HG03342 (cell line): Measurements from ENCODE around the gene MANBA.
"Not testable (repeated sequence)": the region's sequence is repeated elsewhere in the genome, so short reads cannot be mapped to it uniquely, and the experiment has no call there.

ENCODE experiments used
- ATAC-seq: cut with Tn5 transposase; IDR thresholded peaks from one replicate; pipeline ENCODE4 v1.9.1; 2021; ENCODE audit warnings: mild to moderate bottlenecking, moderate library complexity; ENCODE audit not compliant: unreplicated experiment

Gene MANBA

DNA sequence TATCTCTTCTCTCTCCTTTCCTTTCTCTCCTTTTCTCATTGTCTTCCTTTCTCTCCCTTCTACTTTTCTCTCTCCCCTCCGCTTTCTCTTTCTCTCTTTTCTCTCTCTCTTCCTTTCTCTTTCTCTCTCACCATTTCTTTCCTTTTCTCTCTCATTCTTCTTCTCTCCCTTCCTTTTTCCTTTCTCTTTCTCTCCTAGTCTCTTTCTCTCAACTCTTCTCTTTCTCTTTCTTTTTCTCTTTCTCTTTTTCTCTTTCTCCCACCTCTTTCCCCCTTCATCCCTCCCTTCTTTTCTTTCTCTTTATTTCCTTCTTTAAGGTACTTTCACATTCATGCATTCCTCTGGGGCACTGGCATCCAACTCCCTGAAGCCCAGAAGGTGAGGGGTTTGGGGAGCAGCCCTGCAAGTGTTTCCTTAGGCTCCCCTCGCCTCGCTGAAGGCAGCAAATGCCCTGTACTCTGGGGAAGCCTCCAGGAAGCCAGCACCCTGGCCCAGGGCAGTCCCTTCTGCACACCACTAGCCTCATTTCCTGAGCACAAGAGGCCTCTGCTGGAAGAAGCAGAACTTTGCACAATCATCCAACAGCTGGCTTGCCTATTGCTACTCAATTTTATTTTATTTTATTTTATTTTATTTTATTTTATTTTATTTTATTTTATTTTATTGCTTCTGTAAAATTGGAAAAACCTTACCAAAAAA lies 135.4 kb downstream of the MANBA start:
- ATAC-seq: peak; percentile 89

DNA sequence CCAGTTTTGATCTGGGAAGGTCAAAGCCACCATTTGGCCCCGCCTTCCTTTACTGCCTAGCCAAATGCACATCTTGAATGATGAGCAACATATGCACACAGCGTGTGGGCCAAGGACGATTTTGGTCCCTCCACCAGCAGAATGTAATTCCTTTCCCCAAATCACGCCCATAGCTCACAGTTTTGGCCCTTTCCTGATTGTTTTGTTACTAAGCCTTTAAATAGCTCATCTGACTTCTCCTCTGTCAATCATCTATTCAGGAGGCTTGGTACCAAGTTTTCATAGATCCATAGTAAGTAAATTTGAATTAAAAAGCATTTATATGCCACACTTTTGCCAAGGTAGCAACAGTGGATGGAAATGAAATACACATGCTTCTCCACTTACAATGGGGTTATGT lies 136.3 kb downstream of the MANBA start:
- no peak for ATAC-seq

DNA sequence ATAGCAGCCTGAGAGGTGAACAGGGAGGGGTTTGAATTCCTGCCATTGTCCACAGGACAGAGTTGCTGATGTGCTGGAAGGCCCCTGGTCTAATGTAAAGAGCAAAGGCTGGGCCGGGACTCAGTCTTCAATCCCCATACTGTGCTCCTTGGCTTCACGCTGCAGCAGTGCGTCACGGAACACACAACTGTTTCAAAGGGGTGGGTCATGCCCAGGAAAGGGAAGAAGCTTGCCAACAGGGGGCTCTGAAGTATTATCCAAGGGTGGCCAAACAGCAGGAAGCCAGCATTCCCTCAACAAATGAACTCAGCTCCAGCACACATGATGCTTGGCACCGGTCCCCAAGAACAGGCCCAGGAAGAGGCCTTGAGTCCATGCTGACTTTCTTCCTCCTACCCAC lies 137.1 kb downstream of the MANBA start:
- ATAC-seq: no peak

DNA sequence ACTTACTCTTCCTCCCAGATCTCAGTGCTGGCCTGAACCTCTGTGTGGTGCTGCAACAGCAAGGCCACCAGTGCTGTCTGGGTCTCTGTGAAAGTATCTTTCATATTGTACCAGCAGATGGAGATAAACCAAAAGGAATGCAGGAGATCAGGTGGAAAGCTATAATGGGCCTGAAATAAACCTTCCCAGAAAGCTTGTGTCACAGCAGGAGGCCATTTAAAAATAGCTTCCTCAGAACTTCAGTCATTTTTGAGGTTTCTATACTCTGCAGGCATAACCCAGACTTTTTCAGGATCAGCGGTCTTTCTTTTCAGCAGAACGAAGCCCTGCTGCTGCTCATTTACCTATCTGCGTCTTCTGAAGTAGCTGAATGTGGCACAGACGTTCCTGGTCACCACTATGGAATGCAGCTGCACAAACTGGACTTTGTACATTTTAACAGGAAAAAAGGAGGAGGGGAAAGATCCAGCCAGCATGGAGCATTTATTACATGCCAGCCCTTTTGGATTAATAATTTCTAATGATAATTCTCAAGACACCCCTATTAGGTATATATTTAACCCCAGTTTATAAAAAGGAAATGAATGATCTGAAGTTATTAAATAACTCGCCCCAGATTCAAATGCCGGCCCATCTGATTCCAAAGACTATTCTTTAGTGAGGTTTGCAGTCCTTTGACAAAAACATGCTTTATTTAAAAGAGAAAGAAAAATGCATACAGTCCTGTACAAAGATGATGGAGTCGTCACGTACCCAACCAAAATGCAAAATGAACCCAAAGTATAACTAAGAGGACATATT lies 139.9 kb downstream of the MANBA start:
- peak; percentile 67 for ATAC-seq

DNA sequence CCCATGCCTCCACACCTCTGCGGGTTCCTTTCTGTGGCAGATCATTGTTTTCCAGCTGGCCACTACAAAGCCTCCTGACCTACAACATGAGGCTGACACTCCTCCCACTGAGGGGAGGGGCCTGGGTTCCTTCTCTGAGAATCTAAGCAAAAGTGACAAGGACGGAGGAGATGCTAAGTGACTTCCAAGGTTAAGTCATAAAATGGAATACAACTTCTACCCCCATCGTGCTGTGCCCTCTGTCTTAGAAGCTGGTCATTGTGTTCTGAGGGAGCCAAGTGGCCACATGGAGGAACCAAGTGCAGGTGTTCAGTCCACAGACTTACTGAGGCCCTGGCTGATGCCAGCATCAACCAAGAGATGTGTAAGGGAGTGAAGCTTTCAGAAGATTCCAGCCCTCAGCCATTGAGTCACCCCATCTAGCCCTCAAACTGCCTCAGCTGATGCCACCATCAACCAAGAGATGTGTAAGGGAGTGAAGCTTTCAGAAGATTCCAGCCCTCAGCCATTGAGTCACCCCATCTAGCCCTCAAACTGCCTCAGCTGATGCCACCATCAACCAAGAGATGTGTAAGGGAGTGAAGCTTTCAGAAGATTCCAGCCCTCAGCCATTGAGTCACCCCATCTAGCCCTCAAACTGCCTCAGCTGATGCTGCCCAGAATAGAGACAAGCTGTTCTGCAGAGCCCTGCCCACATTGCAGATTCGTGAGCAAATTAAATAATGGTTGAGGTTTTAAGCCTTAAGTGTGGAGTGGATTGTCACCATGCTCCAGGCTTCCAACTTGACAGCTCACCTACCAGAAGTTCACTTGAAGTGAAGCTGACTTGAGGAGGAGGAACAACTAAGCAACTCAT lies 140.8 kb downstream of the MANBA start:
- peak; percentile 15 for ATAC-seq

DNA sequence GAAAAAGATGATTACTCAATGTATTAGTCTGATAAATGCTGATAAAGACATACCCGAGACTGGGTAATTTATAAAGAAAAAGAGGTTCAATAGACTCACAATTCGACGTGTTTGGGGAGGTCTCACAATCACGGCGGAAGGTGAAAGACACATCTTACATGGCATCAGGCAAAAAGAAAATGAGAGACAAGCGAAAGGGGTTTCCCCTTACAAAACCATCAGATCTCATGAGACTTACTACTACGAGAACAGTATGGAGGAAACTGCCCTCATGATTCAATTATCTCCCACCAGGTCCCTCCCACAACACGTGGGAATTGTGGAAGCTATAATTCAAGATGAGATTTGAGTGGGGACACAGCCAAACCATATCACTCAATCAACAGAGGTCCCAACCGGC lies 141.7 kb downstream of the MANBA start:
- ATAC-seq: not testable (repeated sequence)

DNA sequence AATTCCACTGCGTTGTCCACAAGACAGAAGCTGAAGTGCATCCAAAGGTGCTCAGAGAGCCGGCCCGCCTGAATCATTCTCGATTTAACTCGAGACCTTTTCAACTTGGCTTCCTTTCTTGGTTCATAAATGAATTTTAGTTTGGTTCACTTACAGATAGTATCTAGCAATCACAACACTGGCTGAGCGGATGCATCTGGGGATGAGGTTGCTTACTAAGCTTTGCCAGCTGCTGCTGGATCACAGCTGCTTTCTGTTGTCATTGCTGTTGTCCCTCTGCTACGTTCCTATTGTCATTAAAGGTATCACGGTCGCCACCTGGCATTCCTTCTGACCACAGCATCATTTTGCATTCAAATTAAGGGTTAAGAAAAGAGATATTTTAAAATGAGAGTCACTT lies 144.1 kb downstream of the MANBA start:
- no peak for ATAC-seq

DNA sequence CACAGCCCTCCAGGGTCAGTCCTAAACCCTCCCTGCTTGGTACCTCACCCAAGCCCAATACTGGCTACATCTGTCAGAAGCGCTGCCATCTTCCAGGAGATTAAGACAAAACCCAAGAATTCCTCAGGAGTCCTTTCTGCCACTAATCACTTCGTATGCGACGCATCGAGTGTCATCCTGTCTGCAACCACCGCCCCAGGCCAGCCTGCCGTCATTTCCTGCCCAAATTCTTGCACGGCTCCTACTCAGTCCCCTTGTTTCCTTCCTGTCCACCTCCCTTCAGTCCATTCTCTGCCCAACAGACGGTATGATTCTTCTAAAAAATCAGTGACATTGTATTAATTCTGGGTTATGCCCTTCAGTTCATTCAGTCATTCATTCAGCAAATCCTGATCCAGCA lies 146.0 kb downstream of the MANBA start:
- ATAC-seq: no peak

DNA sequence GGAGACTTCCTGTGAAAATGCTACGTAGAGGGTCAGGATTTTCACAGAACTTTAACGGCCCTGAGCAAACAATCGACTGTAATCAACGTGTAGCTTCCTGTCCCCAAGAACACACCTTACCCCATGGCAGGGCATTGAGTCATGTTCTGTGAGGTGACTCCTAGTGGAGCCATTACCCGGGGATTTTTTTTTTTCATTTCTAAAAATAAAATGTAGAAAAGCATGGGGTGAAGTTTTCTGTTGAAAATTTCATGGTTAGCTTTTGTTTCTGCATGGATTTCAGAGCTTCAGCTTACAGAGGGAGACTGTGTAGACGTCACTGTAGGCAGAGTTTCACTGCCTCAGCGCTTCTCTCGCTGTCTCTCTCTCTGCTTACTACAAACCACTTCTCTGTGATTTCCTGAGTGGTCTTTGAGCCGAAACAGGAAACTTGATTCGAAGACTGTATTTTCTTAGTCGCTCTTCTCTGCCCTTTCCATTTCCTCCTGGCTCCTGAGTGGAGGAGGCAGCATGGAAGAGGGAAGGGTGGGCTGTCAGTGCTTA lies 147.9 kb downstream of the MANBA start:
- no peak for ATAC-seq

DNA sequence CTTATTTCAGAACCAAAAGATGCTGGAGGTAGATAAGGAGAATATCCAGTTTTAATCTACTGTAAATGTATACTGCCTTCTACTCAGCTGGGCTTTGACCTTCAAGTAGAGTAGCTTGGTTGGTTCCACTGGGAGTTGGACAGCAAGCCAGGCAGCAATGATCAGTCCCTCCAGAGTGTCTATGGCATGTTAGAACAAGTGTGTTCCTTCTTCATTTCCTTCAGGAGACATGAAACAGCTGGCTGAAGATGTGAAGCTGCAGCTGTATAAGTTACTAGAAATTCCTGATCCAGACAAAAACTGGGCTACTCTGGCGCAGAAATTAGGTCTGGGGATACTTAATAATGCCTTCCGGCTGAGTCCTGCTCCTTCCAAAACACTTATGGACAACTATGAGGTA lies 148.6 kb downstream of the MANBA start:
- no peak for ATAC-seq

DNA sequence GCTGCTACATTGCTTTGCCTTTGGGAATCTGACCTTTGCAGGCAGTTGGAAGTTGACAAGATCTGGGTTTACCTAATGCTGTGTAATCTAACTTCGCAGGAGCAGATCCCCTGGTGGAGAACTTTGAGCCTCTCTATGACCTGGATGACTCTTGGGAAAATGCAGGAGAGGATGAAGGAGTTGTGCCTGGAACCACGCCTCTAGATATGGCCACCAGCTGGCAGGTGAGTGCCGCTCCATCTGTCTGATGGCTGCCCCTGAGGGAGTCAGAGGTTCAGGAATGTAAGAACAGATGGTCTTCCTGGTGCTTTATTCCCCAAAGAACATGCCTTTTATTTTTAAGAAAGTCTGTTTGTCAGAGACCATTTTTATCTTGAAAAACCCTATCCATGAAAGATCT lies 150.3 kb downstream of the MANBA start:
- no peak for ATAC-seq

DNA sequence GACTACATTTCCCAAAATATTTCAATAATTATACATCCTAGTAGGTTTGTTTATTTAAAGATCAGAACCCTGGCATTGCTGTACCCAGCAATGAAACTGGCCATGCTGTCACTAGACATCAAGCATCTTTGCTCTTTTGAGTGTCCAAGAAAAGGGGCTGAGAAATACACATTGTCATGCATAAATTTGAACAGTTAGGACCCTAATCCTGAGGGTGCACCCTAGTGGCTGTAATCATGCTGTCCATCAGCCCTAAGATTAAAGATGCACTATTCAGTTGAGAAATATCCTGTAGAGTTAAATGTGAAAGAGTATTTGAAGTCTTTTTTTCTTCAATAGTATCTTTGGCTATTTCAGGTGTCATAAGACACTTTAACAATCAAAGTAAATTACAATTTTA lies 150.8 kb downstream of the MANBA start:
- no peak for ATAC-seq

DNA sequence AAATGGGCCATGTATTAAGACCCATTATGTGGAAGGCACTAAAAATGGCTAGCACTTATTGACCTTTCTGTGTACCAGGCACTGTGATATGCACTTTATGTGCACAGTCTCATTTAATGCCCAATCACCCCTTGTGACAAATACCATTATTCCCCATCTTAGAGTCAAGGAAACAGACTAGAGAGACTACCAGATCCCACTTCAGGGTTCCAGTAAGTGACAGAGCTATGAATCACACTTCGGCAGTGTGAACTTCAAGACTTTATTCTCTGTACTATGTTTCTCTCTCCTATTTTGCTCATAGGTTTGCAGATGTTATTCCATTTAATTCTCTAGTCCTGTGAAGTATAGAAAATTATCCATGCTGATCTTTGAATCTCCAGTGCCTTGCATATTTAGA lies 152.6 kb downstream of the MANBA start:
- ATAC-seq: no peak

DNA sequence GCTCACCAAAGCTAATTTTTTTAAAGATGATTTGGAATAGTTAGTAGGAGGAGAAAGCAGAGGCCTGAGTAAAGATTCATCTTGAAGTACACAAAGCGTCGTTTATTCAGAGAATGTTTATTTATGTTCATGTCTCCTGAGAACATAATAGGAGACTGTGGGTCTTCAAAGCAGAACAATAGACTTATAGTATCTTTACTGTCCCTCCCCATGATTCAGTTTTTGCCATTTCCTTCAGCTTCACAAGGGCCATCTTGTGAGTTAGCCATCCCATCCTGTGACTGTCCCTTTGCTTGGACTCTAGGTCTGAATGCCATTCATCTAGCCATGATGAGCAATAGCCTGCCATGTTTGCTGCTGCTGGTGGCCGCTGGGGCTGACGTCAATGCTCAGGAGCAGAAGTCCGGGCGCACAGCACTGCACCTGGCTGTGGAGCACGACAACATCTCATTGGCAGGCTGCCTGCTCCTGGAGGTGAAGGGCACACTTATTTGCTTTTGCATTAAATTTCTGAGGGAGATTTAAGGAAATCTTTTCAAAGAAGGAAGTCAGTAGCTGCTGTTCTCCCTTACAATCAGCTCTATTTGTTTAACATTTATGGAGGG lies 153.8 kb downstream of the MANBA start:
- no peak for ATAC-seq

DNA sequence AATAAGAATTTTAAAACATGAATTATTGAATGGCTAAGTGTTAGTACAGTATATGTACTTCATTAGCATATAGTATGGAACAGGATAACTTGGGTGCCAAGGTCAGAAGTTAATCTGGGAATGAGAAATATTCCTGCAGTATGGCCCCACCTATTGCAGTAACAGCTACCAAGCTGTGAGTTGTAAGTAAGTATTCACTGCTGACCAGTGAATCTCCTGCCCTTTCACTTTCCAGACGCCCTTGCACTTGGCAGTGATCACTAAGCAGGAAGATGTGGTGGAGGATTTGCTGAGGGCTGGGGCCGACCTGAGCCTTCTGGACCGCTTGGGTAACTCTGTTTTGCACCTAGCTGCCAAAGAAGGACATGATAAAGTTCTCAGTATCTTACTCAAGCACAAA lies 154.5 kb downstream of the MANBA start:
- ATAC-seq: no peak

DNA sequence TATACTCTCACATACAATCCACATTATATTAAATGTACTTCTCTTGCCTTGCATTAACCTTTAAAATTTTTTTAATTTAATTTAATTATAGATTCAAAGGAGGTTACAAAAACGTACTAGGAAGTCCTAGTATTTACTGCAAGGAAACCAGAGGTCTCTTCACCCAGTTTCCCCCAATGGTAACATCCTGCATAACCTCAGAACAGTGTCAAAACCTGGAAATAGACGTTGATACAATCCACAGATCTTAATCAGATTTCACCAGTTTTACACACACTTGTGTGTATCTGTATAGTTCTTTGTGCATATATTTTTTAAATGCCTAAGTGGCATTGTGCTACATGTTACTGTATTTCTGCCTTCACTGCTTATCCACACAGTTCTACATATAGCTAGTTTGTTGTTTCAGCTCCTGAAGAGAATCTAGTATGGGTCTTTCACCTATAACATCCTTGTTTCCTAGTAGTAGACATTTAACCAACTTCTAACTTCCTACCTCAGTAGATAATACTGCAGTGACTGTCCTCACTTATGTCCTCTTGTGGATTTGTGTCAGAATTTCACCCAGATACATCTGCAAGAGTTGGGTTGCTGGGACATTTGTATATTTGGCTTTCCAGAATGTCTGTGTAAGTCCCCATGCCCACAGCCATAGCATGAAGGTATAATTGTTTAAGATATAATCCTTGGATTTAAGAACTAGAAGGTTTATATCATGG lies 156.4 kb downstream of the MANBA start:
- ATAC-seq: no peak

DNA sequence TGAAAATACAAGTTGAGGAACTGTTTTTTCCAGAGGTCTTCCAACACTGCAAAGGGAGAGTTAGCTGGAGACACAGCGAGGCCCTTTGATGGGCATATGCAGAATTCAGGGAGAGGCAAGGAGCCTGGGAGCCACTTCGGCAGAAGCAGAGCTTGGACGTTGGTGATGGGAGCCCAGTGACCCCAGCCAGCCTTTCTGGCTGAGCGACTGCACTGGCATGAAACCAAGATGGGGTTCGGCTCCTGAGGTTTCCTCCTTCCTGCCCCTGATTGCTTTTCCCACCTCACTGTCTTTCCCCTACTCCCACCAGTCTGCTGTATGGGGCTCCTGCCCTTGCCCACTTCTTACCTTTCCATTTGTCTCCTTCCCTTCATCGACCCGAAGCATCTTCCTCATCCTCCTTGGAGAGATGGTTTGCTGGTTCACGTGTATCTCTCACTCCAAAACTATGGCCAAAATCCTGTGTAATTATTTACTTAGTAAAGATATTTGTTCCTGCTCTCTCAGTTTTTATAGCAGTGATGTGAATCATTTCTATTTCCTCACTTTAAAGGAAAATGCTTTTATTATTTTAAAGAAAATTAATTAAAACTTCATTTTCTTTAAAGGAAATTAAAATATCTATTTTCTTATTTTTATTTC lies 159.1 kb downstream of the MANBA start:
- ATAC-seq: no peak

DNA sequence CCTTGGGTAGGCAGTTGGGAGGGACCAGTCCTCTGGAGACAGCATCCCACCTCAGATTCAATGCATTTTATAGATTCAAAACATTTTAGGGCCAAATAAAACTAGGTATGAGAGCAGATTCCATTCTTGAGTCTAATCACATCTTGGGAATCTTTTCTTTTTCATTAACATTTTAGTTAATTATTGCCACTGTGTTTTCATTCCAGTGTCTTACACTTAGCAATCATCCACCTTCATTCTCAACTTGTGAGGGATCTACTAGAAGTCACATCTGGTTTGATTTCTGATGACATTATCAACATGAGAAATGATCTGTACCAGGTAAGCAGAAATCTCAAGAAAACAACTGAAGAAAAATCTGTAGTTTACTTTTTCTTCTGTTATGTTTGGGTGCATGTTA lies 160.1 kb downstream of the MANBA start:
- ATAC-seq: no peak

DNA sequence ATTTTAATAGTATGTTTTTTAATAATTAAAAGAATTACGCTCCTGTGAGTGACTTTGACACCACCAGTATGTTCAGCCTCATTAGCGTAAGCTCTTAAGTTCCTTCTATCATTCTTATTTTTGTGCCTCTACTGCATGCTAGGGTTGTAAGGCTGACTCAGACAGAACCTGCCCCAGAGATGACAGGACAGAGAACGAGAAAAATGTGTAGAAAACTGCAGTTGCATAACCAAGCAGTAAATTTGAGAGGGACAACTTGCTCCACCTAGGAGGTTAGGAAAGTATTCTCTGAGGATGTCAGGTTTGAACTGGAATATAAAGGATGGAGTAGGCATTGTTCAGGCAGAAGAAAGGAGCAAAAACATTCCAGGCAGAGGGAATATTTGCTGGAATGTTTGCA lies 160.9 kb downstream of the MANBA start:
- no peak for ATAC-seq

DNA sequence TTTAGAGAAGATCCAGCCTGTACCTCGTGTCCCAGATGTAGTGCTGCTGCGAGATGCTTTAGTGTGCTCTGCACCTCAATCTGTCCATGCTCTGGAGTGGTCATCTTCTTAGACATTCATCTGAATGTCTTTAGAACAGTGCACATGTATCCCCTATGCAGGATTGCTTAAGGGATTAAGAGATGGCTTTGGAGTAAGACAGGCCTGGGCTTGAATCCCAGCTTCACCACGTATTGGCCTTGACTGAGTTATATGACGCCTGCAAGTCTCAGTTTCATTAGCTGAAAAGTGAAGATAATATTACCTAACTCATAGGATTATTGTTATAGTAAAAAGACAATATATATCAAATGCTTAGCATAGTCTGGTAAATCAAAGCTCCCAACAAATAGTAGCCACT lies 161.3 kb downstream of the MANBA start:
- ATAC-seq: no peak
